IPS-11a (cell line): ENCODE results near the gene CDH4.

ENCODE experiments used
- H3K4me3 ChIP-seq: one replicate; pipeline ENCODE4 v1.5.1; 2013; ENCODE audit warnings: low read depth, low read length, control low read depth

The CDH4 gene

DNA sequence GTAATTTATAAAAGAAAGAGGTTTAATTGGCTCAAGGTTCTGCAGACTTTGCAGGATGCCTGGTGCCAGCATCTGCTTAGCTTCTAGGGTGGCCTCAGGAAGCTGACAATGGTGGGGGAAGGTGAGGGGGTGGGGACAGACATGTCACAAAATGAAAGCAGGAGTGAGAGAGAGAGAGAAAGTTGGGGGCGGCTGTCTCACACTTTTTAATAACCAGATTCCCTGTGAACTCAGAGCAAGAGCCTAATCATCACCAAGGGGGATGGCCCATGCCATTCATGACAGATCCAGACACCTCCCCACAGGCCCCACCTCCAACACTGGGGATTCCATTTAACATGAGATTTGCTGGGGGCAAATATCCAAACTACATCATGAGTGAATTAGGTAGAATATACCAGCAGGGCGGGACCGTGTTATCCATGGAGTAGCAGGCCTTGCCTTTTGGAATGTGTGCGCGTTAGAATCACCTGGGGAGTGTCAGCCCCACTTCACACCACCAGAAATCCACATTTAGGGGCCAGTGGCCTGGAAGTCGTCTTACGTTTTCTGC is 258.8 kb downstream of the CDH4 start:
- H3K4me3 ChIP-seq = no peak overlapping the region

DNA sequence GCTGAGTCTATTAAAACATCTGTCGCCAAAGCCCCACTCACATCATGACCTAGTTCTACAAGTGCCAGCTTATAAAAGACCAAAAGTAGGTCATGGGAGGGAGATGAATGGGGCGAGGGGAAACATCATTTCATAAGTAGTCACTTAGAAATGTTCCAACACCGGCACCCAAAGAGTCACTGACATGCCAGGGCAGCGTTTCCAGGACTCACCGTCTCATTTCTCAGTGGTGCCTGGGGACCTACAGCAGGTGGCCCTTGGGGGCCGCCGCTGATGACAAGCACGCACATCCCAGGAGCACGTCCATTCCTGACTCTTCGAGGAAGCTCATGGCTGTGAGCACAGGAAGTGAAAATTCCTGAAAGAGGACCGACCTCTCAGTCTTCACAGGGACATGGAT is 260.4 kb downstream of the CDH4 start:
- no peak overlapping the region for H3K4me3 ChIP-seq

DNA sequence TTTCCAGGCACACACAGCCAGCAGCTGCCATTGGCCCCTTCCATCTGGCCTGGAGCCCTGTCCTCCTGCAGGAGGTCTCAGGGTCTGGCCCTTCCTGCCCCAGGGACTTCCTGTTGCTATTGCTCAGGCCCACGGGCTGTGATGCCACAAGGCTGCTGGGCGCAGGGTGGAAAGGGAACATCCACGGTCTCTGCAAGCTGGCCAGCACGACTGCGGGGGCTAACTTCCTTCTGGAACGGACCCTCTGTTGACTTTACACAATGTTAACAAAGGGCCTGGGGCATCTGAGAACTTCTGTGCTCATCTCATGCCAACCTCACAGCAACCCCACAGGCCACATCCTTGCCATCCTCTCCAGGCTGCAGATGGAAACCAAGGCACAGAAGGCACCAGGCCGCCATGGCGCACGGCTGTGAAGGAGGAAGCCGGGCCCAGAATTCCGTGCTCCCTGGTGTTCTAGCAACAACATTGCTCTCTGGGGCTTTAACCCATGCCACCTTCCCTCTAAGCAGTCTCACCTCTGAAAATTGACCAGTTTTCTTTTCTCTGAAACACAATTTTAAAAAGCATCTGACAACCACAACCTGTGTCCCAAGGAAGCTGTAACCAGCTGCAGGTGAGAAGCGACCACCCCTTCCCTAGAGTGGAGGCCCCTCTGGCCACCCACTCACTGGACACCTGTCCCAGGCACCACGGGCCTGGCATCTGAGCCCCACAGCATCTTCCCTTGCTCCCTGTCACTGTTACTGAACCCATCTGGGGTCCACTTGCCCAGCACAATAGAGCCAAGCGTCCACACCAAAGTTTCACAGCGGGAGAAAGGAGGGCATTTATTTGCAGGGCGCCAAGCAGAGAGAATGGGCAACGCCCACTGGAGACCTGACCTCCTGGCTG is 261.3 kb downstream of the CDH4 start:
- no peak overlapping the region for H3K4me3 ChIP-seq

DNA sequence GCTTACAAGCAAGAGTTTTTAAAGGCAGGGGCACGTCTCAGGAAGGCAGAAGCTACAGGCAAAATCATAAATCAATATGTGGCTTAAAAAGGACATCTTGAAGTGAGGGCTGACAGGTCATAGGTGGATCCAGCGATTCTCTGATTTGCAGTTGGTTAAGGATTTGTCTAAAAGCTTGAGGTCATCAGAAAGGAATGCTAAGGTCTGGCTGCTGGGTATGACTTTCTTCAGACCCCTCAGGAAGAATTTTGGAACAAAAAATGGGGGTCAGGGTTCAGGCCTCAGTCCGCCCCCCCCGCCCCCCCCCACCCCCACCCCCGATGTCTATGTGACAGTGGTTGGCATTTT is 261.9 kb downstream of the CDH4 start:
- no peak overlapping the region for H3K4me3 ChIP-seq

DNA sequence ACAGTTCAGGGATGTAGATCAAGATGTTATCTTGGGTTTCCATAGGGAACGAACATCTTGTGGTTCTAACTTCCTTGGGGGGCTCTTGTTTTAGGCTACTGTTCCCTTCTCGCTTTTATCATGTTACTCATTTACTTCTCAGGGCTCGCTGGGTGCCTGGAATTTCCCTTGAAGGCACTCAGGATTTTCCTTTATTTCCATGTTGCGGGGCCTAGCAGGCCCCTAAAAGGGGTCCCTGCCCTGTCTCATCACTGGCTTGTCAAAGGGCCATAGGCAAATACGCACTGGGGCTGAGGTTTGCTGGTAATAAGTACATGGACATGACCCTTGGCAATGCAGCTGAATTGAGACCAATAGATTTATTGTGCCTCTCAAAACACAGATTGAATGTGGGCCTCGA is 262.3 kb downstream of the CDH4 start:
- no peak overlapping the region for H3K4me3 ChIP-seq

DNA sequence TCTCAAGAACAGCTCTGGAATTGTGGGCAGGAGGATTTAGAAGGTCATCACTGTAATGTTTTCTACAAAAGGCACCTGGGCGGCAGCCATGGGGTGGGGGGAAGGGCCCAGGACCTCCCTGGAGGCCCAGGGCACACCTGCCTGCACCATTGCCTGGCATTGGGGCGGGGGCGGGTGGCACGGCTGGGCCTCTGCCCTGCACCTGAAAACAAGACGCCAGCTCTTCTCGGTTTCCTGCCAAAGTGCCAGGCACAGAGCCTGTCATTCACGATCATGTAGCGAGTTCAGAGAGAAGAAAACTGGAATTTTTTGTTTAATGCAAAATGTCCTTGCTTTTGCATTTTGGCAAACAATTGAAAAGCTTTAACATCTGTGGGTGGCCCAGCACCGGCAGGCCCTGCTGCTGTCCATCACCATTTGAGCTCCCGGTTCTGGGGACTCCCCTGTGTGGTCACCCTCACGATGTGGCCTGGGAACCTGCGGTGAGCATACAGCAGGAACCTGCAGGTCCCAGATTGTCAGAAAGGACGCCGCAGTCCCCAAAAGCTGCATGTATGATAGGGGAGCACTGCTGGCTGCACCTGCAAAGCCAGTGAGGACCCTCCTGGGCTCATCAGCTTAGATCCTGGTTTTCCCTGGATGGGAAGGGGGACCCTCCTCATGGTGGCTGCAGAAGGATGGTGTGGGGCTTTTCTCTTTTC is 262.9 kb downstream of the CDH4 start:
- no peak overlapping the region for H3K4me3 ChIP-seq

DNA sequence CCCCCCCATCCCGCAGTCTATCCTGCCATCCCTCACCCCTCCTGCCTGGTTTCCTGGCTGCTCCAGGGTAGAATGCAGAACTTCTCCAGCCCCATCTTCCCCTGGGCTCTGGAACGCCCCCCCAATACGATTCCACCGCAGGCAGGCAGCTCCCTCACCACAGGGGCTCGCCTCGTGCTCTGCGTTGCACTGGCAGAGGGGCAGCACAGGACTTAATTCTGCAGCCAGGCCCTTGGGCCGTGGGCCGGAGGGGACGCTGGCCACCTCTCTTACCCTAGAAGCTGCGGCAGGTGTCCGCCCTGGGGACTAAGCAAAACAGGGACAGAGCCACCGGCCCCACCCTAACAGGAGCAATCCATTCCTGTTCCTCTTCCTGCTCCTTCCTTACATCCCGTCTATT is 263.9 kb downstream of the CDH4 start:
- no peak overlapping the region for H3K4me3 ChIP-seq

DNA sequence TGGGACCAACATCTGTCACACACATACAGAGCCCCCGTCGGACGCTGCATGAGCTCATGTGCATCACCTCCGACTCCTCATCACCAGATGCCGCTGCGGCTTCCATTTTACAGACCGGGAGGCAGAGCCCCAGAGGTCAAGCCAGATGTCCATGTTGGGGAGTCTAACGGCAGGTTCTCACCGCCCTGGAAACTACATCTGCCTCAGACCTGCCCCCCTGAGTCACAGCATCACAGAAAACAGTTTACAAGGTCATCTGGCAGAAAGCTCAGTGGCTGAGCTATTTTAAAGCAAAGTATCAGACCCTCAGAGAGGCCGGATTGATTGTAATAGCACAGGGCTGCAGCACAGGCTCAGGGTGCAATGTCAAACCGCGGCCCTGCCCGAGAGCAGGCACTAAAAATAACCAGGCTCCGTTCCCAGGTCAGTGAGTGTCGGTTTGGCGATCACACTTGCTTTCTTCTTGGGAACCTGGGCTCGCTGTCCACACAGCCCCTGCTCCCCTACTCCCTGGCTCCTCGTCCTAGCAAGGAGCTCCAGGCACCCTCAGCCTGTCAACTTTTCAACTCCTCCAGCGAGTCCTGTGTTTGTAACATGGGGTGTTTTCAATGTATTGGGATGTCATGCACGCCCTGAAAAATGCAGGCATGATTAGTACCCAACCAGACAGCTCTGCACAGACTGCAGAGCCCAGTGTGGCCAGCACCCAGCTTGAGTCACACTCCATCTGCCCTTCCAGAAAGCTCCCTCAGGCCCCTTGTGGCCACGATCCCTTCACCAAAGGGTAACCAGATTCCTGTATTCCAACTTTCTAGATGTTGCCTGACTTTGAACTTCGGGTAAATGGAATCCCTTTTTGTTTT is 264.5 kb downstream of the CDH4 start:
- no peak overlapping the region for H3K4me3 ChIP-seq

DNA sequence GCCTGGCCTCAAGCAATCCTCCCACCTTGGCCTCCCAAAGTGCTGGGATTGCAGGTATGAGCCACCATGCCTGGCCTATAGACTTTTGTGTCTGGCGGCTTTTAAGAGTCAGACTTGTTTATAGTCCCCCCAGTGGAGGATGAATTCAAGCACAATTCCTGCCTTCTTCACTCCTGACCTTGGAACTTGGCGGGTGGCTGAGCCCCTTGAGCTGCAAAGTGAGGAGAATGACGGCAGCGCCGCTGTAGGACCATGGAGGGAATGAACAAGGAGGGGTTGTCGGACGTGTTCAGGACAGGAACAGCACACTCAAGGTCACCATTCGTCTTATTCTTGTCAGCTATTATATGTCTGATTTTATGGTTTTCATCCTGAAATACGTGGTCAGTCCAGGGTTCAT is 265.4 kb downstream of the CDH4 start:
- H3K4me3 ChIP-seq = no peak overlapping the region

DNA sequence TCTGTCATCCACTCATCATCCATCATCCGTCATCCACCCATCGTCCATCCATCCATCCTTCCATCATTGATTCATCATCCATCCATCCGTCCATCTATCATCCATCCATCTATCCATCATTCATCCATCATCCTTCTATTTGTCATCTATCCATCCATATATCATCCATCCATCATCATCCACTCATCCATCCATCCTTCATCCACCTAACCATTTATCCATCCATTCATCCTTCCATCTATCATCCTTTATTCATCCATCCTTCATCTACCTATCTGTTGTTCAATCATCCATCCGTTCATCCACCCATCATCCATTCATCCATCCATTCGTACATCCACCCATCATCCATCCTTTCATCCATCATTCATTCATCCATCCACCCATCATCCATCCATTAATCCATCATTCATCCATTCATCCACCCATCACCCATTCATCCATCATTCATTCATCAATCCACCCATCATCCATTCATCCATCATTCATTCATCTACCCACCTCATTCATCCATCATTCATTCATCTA is 266.4 kb downstream of the CDH4 start:
- H3K4me3 ChIP-seq = no peak overlapping the region

DNA sequence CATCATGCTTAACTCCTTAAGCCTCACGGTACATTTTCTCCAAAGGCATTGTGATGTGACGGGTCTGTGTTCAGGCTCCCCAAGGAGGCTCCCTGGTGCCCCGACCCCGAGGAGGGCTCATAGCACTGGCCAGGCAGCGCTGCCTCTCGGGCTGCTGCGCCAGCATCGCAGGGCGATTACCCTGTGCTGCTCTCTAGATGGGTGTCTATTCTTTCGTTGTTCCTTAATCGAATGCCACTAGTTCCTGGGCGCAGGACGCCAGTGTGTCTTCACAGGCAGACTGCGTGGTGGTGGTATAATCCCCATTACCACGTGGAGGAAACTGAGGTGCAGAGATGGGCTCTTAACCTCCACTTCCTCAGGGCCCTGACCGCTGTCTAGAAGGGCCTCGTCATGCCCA is 267.4 kb downstream of the CDH4 start:
- H3K4me3 ChIP-seq = no peak overlapping the region

DNA sequence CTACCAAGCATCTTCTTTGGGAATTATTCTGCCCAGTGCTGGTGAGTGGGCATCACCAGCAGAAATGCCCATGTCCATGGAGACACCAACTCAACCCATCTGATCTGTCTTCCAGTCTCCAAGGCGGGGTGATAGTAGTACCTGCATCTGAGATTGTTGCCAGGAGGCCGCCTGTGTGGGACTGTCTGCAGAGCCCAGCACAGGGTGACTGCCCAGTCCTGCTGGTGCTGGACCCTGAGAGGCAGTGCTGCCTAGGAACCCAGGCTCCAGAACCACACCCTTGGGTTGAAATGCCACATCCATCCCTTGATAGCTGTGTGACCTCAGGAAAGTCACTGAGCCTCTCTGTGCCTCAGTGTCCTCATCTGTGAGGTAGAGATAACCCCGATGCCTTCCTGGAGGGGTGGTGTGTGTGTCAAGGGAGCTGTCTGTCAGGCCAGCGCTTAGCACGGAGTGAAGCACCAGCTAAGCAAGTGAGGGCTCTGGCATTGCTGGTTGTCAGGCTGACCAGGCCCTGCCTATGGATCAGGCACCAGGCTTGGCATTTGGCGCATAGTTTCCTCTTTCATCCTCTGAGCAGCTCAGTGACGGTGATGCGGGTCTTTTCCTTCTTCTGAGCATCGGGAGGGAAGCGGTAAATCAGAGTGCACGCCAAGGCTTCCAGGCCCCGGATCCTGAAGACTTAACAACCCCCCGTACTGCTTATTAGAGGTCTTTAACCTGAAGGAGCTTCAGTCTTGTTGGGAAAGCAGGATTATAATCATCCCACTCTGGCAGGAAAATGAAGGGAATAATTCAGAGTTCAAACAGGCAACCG is 268.2 kb downstream of the CDH4 start:
- no peak overlapping the region for H3K4me3 ChIP-seq

DNA sequence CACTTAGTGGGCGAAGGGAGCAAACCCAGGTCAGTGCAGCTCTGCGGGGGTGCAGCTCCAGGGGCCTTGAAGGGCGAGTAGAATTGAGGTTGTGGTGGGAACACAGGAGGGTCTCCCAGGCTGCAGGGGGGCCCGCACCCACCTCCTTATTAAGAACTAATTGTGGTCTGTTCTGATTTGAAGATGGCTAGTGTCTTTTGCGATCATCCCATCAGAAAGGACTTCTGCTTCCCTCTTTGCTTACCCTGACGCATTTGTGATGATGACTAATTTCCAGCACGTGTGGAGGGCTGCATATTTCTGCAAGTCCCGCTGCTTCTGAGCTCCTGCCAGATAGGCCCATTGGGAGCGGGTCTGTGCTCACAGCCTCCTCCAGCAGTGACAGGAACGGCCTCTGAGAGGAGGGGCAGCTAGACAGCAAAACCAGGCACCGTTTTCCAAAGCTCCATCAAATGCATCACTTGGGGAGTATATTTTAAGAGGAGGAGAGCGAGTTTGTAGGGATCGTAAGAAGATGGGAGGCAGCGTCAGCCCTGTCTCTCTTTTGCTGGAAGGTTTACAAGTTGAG is 268.9 kb downstream of the CDH4 start:
- H3K4me3 ChIP-seq = no peak overlapping the region

DNA sequence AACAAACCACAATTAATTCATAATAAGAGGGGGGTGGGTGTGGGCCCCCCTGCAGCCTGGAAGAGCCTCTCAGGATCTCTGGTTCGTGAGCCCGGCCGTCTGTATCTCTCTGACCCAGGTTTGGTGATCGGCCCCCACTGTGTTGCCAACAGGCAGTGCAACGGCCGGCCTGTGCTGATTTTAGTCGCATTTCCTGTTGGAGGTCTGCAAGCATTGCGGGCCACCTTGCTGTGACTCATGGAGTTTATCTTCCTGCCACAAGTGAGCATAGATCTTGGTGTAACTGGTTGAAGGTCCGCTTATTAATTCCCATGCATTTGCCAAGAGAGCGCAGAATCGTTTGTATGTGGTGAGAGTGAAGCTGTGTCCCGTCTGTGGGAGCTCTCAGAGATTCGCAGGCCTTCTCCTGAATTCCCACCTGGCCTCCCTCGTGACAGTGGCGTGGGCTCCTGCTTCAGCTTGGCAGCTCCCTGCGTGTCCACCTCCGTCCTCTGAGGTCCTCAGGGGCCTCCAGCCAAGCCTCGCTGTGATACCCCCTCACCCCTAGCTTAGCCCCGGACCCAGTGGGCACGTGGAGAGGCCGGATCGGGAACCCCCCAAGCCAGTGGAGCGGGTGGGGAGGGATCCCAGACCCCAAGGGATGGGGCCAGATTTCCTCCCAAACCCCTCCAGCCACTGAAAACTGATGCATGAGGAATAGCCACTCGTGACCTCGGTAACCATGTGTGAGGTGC is 269.8 kb downstream of the CDH4 start:
- H3K4me3 ChIP-seq = no peak overlapping the region

DNA sequence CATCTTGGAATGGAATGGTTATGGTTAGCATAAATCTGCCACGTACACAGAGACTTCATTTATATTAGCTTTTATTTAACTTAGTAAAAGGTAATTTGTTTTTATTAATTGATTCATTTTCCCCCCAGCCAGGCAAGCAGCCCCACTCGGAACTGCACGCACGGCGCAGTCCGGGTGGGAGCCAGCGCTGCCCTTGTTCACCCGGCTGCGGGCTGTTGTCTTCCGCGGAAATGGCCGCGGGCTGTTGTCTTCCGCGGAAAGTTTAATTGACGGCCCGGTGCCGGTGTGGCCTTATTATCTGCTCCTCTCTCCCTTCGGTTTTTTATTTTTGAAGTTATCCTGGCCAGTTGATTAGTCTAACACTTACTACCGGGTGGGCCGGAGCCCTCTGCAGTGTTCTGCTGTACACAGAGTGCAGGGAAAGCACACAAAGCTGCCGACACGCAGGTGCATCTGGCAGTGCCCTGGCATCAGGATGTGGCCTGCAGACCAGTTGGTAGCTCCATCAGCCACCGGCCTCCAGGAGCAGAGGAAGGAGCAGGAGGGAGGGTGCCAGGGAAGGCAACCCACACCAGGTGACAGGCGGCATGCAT is 270.5 kb downstream of the CDH4 start:
- no peak overlapping the region for H3K4me3 ChIP-seq

DNA sequence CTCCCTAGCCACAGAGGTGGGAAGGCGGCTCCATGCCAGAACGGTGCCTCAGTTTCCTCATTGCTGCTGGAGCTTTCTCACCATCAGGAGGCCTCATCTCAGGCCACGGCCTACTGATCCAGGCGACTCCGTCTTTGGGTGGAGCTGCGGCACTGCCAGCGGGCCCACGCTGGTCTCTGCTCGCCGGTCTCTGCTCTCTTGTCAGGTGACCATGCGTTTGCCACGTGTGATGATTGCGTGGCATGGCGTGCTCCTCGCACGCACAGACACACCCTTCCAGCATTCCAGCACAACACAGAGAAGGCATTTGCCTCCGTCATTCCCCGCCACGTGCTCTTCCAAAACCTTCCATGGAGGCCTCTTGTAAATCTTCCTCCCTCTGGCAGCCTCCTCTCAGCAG is 271.1 kb downstream of the CDH4 start:
- no peak overlapping the region for H3K4me3 ChIP-seq

DNA sequence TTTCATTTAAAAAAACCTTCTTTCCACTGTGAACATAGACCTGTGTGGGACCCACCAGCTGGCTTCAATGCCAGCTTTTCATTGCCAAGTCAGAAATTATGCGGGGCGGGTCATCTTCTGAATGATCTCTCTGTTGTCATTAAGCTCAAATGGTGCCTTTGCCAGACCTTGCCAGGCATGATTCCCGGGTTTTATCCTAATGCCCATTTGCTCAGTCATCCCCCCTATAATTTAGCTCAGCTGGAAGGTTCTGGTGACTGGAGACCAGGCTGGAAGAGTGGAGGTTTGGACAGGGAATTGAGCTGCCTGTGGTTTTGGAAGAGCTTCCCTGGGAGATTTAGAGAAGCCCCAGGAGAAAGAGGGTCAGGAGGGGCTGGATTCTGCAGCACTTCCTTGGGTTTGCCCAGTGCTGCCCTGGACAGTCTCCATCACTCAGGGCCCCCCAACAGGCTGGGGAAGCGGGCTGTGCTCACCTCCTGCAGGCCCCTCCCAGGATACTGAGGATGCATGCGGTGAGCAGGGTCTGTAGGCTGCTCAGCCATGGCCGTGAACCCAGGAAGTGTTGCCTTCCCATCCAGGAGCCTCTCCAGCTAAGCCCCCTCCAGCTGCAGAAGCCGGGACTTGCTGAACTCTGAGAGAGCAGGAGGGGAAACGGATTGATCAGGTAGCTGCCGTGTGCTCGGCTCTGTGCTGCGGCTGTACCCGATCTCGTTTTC is 273.0 kb downstream of the CDH4 start:
- H3K4me3 ChIP-seq = no peak overlapping the region

DNA sequence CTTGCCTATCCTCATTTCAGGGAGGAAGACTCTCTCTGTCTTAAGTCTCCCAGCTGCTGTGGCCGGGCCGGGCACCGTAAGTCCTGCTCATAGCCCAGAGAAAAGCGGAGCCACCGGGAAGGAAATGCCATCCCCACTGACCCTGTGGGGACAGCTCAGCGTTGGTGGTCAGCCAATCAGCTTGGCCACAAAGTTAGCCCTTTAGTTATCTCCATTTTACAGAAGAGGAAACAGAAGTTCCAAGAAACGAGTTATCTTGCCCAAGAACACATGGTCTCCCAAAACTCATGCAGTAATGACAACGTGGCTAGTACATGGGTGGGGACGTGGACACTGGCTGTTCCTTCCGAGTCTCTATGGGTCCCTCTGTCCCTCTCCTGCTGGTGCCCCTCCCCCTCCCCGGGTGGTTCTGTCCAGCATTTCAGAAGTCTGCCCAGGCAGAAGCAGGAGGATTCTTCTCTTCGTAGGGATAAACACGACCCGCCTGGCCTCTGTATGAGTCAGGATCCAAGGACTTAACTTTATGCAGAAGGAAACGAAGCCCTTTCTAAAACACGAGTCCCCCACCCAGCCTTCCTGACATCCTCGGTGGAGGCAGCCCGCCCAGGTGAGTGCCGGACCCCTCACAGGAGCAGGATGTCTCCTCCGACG is 273.8 kb downstream of the CDH4 start:
- H3K4me3 ChIP-seq = no peak overlapping the region
